Karpas-422 (cell line): Measurements from ENCODE around the gene MFN1. TPM values are rescaled to one million over a fixed set of nuclear protein-coding genes. Genes with fewer than 3 reads are reported as not detected.
A peak's percentile ranks its signal among the peaks of the same experiment; 100 is the strongest.

ENCODE experiments used
- DNase-seq: peaks from one replicate; pipeline ENCODE4 v3.0.0-alpha.2; 2015
- H2AFZ ChIP-seq: fragments of 200-600 bp; sonication (generic); 2 replicates; pipeline ENCODE4 v1.6.1; 2014; ENCODE audit warnings: antibody characterized with exemption, low read length, mixed read lengths
- H3K27ac ChIP-seq: fragments of 200-600 bp; sonication (generic); 2 replicates; pipeline ENCODE4 v1.5.1; 2014; ENCODE audit warnings: mild to moderate bottlenecking, low read length, moderate library complexity
- H3K27me3 ChIP-seq: fragments of 200-600 bp; sonication (generic); 2 replicates; pipeline ENCODE4 v1.6.1; 2014; ENCODE audit warnings: low read length, mixed read lengths
- H3K36me3 ChIP-seq: fragments of 200-600 bp; sonication (generic); 2 replicates; pipeline ENCODE4 v1.6.1; 2014; ENCODE audit warnings: low read length, mixed read lengths; ENCODE audit not compliant: insufficient read depth
- H3K4me1 ChIP-seq: fragments of 200-600 bp; sonication (generic); 2 replicates; pipeline ENCODE4 v1.6.1; 2014; ENCODE audit warnings: mild to moderate bottlenecking, low read length, mixed read lengths
- H3K4me2 ChIP-seq: fragments of 200-600 bp; sonication (generic); 2 replicates; pipeline ENCODE4 v1.6.1; 2014; ENCODE audit warnings: low read length, low read depth, mild to moderate bottlenecking; ENCODE audit not compliant: poor library complexity, severe bottlenecking
- H3K4me3 ChIP-seq: fragments of 200-600 bp; sonication (generic); 2 replicates; pipeline ENCODE4 v1.5.1; 2014; ENCODE audit warnings: mild to moderate bottlenecking, antibody characterized with exemption, low read length, mixed read lengths
- H3K79me2 ChIP-seq: fragments of 200-600 bp; sonication (generic); 2 replicates; pipeline ENCODE4 v1.6.1; 2014; ENCODE audit warnings: mild to moderate bottlenecking, low read length, mixed read lengths
- H3K9ac ChIP-seq: fragments of 200-600 bp; sonication (generic); 2 replicates; pipeline ENCODE4 v1.6.0; 2014; ENCODE audit warnings: low read length
- H3K9me2 ChIP-seq: fragments of 200-600 bp; sonication (generic), shearing (Covaris generic); replicated peaks from 2 replicates; pipeline ENCODE4 v1.6.0; 2014; ENCODE audit warnings: mild to moderate bottlenecking, low read length, moderate library complexity; ENCODE audit not compliant: insufficient read depth
- H3K9me3 ChIP-seq: fragments of 300-700, 200-600 bp; sonication (generic); 2 replicates; pipeline ENCODE4 v1.6.1; 2014; ENCODE audit warnings: low read length, mixed read lengths
- H4K20me1 ChIP-seq: fragments of 200-600 bp; sonication (generic); 2 replicates; pipeline ENCODE4 v1.6.1; 2014; ENCODE audit warnings: mild to moderate bottlenecking, antibody characterized with exemption, low read length, low read depth; ENCODE audit not compliant: insufficient read depth
- total RNA-seq: library from RNA; depleted of rRNA; stranded (reverse); fragments of >200 nt; shearing (Covaris generic); gene quantifications from 2 replicates; pipeline ENCODE4 v1.2.3, GENCODE V29; 2014; ENCODE audit warnings: low replicate concordance; rRNA removed

Gene MFN1
- total RNA-seq, 1 experiment from 2014 or later = 58.9 TPM

- Histone ChIP-seq H3K27ac (no peak overlapping the region), H3K9ac (no peak overlapping the region), H2AFZ (no peak overlapping the region), H3K9me3 (no peaks in the 10 kb centered on the region), H3K4me3 (no peak overlapping the region), H3K4me2 (no peak overlapping the region), H3K79me2 (no peaks in the 10 kb centered on the region), H3K27me3 (no peaks in the 10 kb centered on the region), H3K4me1 (peaks cover 7% of the 10 kb centered on the region), H3K9me2 (no peaks in the 10 kb centered on the region), H4K20me1 (no peaks in the 10 kb centered on the region), H3K36me3 (no peaks in the 10 kb centered on the region)
- DNase-seq = no peak
Measured at GRCh38 chr3:179430277-179430870, 82.9 kb downstream of the MFN1 start.

GRCh38 chr3:179432021-179432420 is 84.5 kb downstream of the MFN1 start:
- H3K27me3 ChIP-seq = no peaks in the 10 kb centered on the region
- H3K4me1 ChIP-seq = peaks cover 7% of the 10 kb centered on the region
- no peak overlapping the region for H3K4me3 ChIP-seq
- DNase-seq = peak; percentile 51
- H2AFZ ChIP-seq = no peak overlapping the region
- H3K9ac ChIP-seq = peak overlapping the region; percentile 19; the same call in 1 of the 2 replicates
- H3K4me2 ChIP-seq = no peak overlapping the region
- no peaks in the 10 kb centered on the region for H3K9me2 ChIP-seq
- no peaks in the 10 kb centered on the region for H3K79me2 ChIP-seq
- H4K20me1 ChIP-seq = no peaks in the 10 kb centered on the region
- H3K27ac ChIP-seq = no peak overlapping the region
- no peaks in the 10 kb centered on the region for H3K9me3 ChIP-seq
- no peaks in the 10 kb centered on the region for H3K36me3 ChIP-seq

DNA sequence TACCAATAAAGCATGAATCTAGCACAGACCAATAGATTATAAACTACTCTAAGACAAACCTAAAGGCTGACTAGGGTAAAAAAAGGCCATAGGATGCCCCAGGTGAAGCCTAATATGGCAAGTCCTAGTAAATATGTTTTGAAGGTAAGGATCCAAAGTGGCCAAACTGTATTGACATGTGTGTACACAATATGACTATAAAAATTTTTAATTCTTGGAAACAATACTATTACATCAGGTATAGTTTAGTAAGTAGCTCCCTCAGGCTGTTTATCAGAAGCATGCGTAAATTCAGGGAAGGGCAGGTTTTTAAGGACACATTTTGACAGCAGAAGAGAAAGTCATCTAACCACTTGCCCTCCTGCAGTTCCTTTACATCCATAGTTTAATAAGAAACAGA is 84.9 kb downstream of the MFN1 start:
- no peak overlapping the region for H2AFZ ChIP-seq
- H3K9me3 ChIP-seq = no peaks in the 10 kb centered on the region
- no peaks in the 10 kb centered on the region for H3K9me2 ChIP-seq
- peaks cover 7% of the 10 kb centered on the region for H3K4me1 ChIP-seq
- H3K27me3 ChIP-seq = no peaks in the 10 kb centered on the region
- no peak overlapping the region for H3K4me2 ChIP-seq
- no peak for DNase-seq
- H3K36me3 ChIP-seq = no peaks in the 10 kb centered on the region
- H4K20me1 ChIP-seq = no peaks in the 10 kb centered on the region
- H3K27ac ChIP-seq = no peak overlapping the region
- no peak overlapping the region for H3K4me3 ChIP-seq
- no peaks in the 10 kb centered on the region for H3K79me2 ChIP-seq
- no peak overlapping the region for H3K9ac ChIP-seq

GRCh38 chr3:179436517-179436916 is 89.0 kb downstream of the MFN1 start:
- no peak overlapping the region for H3K27ac ChIP-seq
- no peak overlapping the region for H3K4me2 ChIP-seq
- no peak overlapping the region for H3K4me3 ChIP-seq
- H2AFZ ChIP-seq = no peak overlapping the region
- H4K20me1 ChIP-seq = no peaks in the 10 kb centered on the region
- no peaks in the 10 kb centered on the region for H3K79me2 ChIP-seq
- no peaks in the 10 kb centered on the region for H3K36me3 ChIP-seq
- peaks cover 20% of the 10 kb centered on the region for H3K4me1 ChIP-seq
- DNase-seq = no peak
- no peaks in the 10 kb centered on the region for H3K9me3 ChIP-seq
- no peaks in the 10 kb centered on the region for H3K9me2 ChIP-seq
- no peak overlapping the region for H3K9ac ChIP-seq
- no peaks in the 10 kb centered on the region for H3K27me3 ChIP-seq

DNA sequence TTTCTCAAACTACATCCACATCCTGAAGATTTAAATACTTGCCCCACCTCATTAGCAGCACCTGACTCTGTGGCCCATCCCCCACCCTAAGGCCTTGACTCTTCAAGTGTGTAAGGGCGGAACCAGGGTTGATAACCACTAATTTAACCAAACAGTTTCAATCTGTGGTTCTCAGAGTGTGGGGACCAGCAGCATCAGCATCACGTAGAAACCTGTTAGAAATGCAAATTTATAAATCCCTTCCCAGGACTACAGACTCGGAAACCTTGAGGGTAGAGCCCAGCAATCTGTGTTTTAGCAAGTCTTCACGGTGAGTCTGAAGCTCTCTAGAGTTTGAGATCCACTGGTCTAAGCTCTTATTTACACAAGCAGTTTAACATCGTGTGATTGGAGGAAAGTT is 91.3 kb downstream of the MFN1 start:
- H3K9ac ChIP-seq = no peak overlapping the region
- no peaks in the 10 kb centered on the region for H3K27me3 ChIP-seq
- H3K4me2 ChIP-seq = peak overlapping the region; percentile 35
- H3K79me2 ChIP-seq = no peaks in the 10 kb centered on the region
- H3K27ac ChIP-seq = no peak overlapping the region
- H3K4me3 ChIP-seq = no peak overlapping the region; the same call in 1 of the 2 replicates
- no peaks in the 10 kb centered on the region for H4K20me1 ChIP-seq
- H3K9me3 ChIP-seq = no peaks in the 10 kb centered on the region
- no peaks in the 10 kb centered on the region for H3K36me3 ChIP-seq
- H3K9me2 ChIP-seq = no peaks in the 10 kb centered on the region
- peaks cover 13% of the 10 kb centered on the region for H3K4me1 ChIP-seq
- DNase-seq = peak; percentile 67
- peak overlapping the region; percentile 59; the same call in 1 of the 2 replicates for H2AFZ ChIP-seq

Other genes starting within 250 kb of the MFN1 start
- gene PIK3CA, start 199.4 kb upstream of the MFN1 start, total RNA-seq = 8.5 and 22.7 TPM in 2 replicates
- gene KCNMB3, start 96.6 kb upstream of the MFN1 start, total RNA-seq = 17.1 and 28.3 TPM in 2 replicates
- gene ZNF639, start 24.7 kb upstream of the MFN1 start, total RNA-seq = 54.9 and 70.8 TPM in 2 replicates
- gene GNB4, start 103.8 kb downstream of the MFN1 start, total RNA-seq = 0.18 and 0.78 TPM in 2 replicates
- gene ACTL6A, start 215.2 kb downstream of the MFN1 start, total RNA-seq = 50.9 and 68.6 TPM in 2 replicates